Measurements from ENCODE around the gene ALX1. TPM values are rescaled to one million over a fixed set of nuclear protein-coding genes. Genes with fewer than 3 reads are reported as not detected.

Gene ALX1
- total RNA-seq, 2 donors from 2014 or later: not detected

Other genes starting within 250 kb of the ALX1 start
- gene TSPAN19, start 243.9 kb upstream of the ALX1 start, total RNA-seq: not detected
- gene LRRIQ1, start 243.9 kb upstream of the ALX1 start, total RNA-seq: not detected